ENCODE results near the gene SHISA5.
A peak's percentile ranks its signal among the peaks of the same experiment; 100 is the strongest.

SHISA5 gene

DNA sequence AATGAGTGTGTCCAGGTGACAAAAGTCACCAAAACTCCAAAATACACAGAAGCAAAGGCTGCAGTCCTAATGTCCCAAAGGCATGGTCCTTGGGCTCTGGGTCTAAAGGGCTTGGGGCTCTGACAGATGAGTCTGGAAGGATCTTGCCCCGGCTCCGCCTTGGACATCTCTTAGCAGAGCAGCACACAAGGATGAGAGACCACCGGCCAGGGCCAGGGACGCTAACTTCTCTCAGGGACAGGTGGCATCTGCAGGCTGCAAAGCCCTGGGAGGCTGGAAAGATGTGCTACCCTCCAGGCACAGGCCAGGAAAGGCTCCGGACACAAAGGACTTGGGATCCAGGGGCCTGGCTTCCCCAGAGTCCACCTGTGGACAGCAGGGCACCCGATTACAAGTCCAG lies 14.1 kb upstream of the SHISA5 start:
- Histone ChIP-seq H3K4me2 (ENCODE audit: low read length) (no peak overlapping the region), H3K9ac (ENCODE audit: low read depth, low read length) (no peak overlapping the region), H3K4me3 (ENCODE audit: low read length) (no peak overlapping the region), H3K9me3 (replicated peaks; ENCODE audit: low read length) (no peaks in the 10 kb centered on the region), H3K36me3 (ENCODE audit: insufficient read depth, low read length) (no peaks in the 10 kb centered on the region), H3K27me3 (ENCODE audit: control insufficient read depth, insufficient read depth, low read length) (no peaks in the 10 kb centered on the region), H3K4me1 (ENCODE audit: control insufficient read depth, insufficient read depth, low read length) (no peaks in the 10 kb centered on the region)

- Histone ChIP-seq H3K9me3 (replicated peaks; ENCODE audit: low read length) (no peaks in the 10 kb centered on the region), H3K36me3 (ENCODE audit: insufficient read depth, low read length) (no peaks in the 10 kb centered on the region), H3K4me1 (ENCODE audit: control insufficient read depth, insufficient read depth, low read length) (no peaks in the 10 kb centered on the region), H3K9ac (ENCODE audit: low read depth, low read length) (no peak overlapping the region), H3K27me3 (ENCODE audit: control insufficient read depth, insufficient read depth, low read length) (no peaks in the 10 kb centered on the region), H3K4me2 (ENCODE audit: low read length) (no peak overlapping the region), H3K4me3 (ENCODE audit: low read length) (no peak overlapping the region)
Measured at GRCh38 chr3:48516571-48516970, 12.6 kb upstream of the SHISA5 start.

GRCh38 chr3:48514431-48515227 lies 10.7 kb upstream of the SHISA5 start:
- Histone ChIP-seq H3K4me3 (ENCODE audit: low read length) (no peak overlapping the region), H3K36me3 (ENCODE audit: insufficient read depth, low read length) (no peaks in the 10 kb centered on the region), H3K4me1 (ENCODE audit: control insufficient read depth, insufficient read depth, low read length) (no peaks in the 10 kb centered on the region), H3K27me3 (ENCODE audit: control insufficient read depth, insufficient read depth, low read length) (no peaks in the 10 kb centered on the region), H3K9me3 (replicated peaks; ENCODE audit: low read length) (no peaks in the 10 kb centered on the region), H3K9ac (ENCODE audit: low read depth, low read length) (no peak overlapping the region), H3K4me2 (ENCODE audit: low read length) (no peak overlapping the region)

DNA sequence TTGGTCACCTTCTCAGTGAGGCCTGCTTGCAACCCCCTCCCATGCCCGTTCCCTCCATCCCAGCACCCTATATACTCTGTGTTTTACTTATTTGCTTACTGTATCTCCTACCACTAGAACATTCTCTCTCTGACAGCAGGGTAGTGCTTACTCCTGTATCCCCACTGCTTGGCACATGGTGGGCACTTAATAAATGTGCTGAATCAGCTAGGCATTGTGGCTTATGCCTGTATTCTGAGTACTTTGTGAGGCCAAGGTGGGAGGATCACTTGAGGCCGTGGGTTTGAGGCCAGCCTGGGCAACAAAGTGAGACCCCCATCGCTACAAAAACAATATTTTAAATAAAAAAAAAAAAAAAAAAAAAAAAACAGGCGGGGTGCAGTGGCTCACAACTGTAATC lies 7.6 kb upstream of the SHISA5 start:
- peaks cover 10% of the 10 kb centered on the region for H3K4me1 ChIP-seq (ENCODE audit: control insufficient read depth, insufficient read depth, low read length)
- H3K4me2 ChIP-seq (ENCODE audit: low read length) = no peak overlapping the region
- no peaks in the 10 kb centered on the region for H3K27me3 ChIP-seq (ENCODE audit: control insufficient read depth, insufficient read depth, low read length)
- no peak overlapping the region for H3K9ac ChIP-seq (ENCODE audit: low read depth, low read length)
- H3K9me3 ChIP-seq (replicated peaks; ENCODE audit: low read length) = no peaks in the 10 kb centered on the region
- H3K4me3 ChIP-seq (ENCODE audit: low read length) = no peak overlapping the region
- H3K36me3 ChIP-seq (ENCODE audit: insufficient read depth, low read length) = no peaks in the 10 kb centered on the region

- Histone ChIP-seq H3K4me3 (ENCODE audit: low read length) (no peak overlapping the region), H3K36me3 (ENCODE audit: insufficient read depth, low read length) (no peaks in the 10 kb centered on the region), H3K27me3 (ENCODE audit: control insufficient read depth, insufficient read depth, low read length) (no peaks in the 10 kb centered on the region), H3K9ac (ENCODE audit: low read depth, low read length) (no peak overlapping the region), H3K4me1 (ENCODE audit: control insufficient read depth, insufficient read depth, low read length) (peaks cover 30% of the 10 kb centered on the region), H3K4me2 (ENCODE audit: low read length) (peak overlapping the region; percentile 48), H3K9me3 (replicated peaks; ENCODE audit: low read length) (no peaks in the 10 kb centered on the region)
Measured at GRCh38 chr3:48507256-48508061, 3.5 kb upstream of the SHISA5 start.

GRCh38 chr3:48505968-48506504 lies 2.1 kb upstream of the SHISA5 start:
- Histone ChIP-seq H3K9me3 (replicated peaks; ENCODE audit: low read length) (no peaks in the 10 kb centered on the region), H3K4me1 (ENCODE audit: control insufficient read depth, insufficient read depth, low read length) (peaks cover 34% of the 10 kb centered on the region), H3K4me2 (ENCODE audit: low read length) (no peak overlapping the region), H3K4me3 (ENCODE audit: low read length) (no peak overlapping the region), H3K36me3 (ENCODE audit: insufficient read depth, low read length) (no peaks in the 10 kb centered on the region), H3K27me3 (ENCODE audit: control insufficient read depth, insufficient read depth, low read length) (no peaks in the 10 kb centered on the region), H3K9ac (ENCODE audit: low read depth, low read length) (no peak overlapping the region)

DNA sequence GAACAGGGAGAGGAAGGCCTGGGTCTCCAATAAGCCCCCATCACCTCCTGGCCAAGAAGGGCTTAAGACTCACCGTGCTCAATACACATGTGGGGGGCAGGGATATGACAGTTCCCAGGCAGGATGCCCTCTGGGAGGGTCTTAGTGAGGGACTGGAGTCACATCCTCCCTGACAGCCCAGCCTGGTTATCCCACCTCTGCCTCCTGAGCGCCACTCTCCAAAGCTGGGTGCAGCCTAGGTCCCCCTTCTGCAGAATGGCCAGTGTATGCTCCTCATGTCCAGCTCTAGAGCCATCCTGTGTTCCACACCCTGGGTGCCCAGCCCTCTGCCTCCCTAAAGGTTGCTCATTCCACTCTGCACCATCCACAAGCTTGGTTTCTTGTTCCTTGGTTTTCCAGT lies 1.2 kb upstream of the SHISA5 start:
- H3K9me3 ChIP-seq (replicated peaks; ENCODE audit: low read length) = no peaks in the 10 kb centered on the region
- peak overlapping the region; percentile 83 for H3K4me3 ChIP-seq (ENCODE audit: low read length)
- peaks cover 36% of the 10 kb centered on the region for H3K4me1 ChIP-seq (ENCODE audit: control insufficient read depth, insufficient read depth, low read length)
- H3K4me2 ChIP-seq (ENCODE audit: low read length) = peak overlapping the region; percentile 93
- H3K27me3 ChIP-seq (ENCODE audit: control insufficient read depth, insufficient read depth, low read length) = no peaks in the 10 kb centered on the region
- H3K9ac ChIP-seq (ENCODE audit: low read depth, low read length) = no peak overlapping the region
- H3K36me3 ChIP-seq (ENCODE audit: insufficient read depth, low read length) = no peaks in the 10 kb centered on the region

- H3K9me3 ChIP-seq (replicated peaks; ENCODE audit: low read length) = no peaks in the 10 kb centered on the region
- peak overlapping the region; percentile 83 for H3K9ac ChIP-seq (ENCODE audit: low read depth, low read length)
- no peaks in the 10 kb centered on the region for H3K36me3 ChIP-seq (ENCODE audit: insufficient read depth, low read length)
- peak overlapping the region; percentile 83 for H3K4me3 ChIP-seq (ENCODE audit: low read length)
- peaks cover 36% of the 10 kb centered on the region for H3K4me1 ChIP-seq (ENCODE audit: control insufficient read depth, insufficient read depth, low read length)
- H3K27me3 ChIP-seq (ENCODE audit: control insufficient read depth, insufficient read depth, low read length) = no peaks in the 10 kb centered on the region
- H3K4me2 ChIP-seq (ENCODE audit: low read length) = peak overlapping the region; percentile 93
Measured at GRCh38 chr3:48503401-48504050, 448 bp downstream of the SHISA5 start.

- Histone ChIP-seq H3K4me2 (ENCODE audit: low read length) (peak overlapping the region; percentile 93), H3K9me3 (replicated peaks; ENCODE audit: low read length) (no peaks in the 10 kb centered on the region), H3K4me3 (ENCODE audit: low read length) (peak overlapping the region; percentile 83), H3K27me3 (ENCODE audit: control insufficient read depth, insufficient read depth, low read length) (no peaks in the 10 kb centered on the region), H3K36me3 (ENCODE audit: insufficient read depth, low read length) (peaks cover 4% of the 10 kb centered on the region), H3K4me1 (ENCODE audit: control insufficient read depth, insufficient read depth, low read length) (peaks cover 33% of the 10 kb centered on the region), H3K9ac (ENCODE audit: low read depth, low read length) (no peak overlapping the region)
Measured at GRCh38 chr3:48502728-48503168, 1.2 kb downstream of the SHISA5 start.

GRCh38 chr3:48502121-48502520 lies 1.9 kb downstream of the SHISA5 start:
- Histone ChIP-seq H3K4me2 (ENCODE audit: low read length) (no peak overlapping the region), H3K36me3 (ENCODE audit: insufficient read depth, low read length) (peaks cover 4% of the 10 kb centered on the region), H3K9ac (ENCODE audit: low read depth, low read length) (no peak overlapping the region), H3K4me3 (ENCODE audit: low read length) (no peak overlapping the region), H3K4me1 (ENCODE audit: control insufficient read depth, insufficient read depth, low read length) (peaks cover 27% of the 10 kb centered on the region), H3K9me3 (replicated peaks; ENCODE audit: low read length) (no peaks in the 10 kb centered on the region), H3K27me3 (ENCODE audit: control insufficient read depth, insufficient read depth, low read length) (no peaks in the 10 kb centered on the region)

DNA sequence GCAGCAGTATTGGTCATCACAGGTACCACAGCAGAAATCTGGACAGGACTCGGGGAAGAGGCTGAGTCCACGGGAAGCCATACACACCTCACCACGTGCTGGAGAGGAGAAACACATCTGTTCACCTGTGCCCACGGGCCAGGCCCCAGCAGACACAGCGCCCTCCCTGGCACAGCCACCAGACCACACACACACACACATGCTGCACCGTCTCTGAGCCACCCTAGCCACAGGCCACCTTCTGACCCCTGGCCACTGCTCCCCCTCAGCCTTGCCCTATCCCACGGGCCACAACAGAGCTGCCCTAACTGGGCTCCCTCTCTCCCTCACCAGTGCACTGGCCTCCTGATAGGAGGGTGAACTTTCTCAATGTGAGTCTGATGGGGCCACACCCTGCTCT lies 2.8 kb downstream of the SHISA5 start:
- H3K9ac ChIP-seq (ENCODE audit: low read depth, low read length) = no peak overlapping the region
- H3K36me3 ChIP-seq (ENCODE audit: insufficient read depth, low read length) = peaks cover 4% of the 10 kb centered on the region
- H3K4me2 ChIP-seq (ENCODE audit: low read length) = no peak overlapping the region
- no peaks in the 10 kb centered on the region for H3K27me3 ChIP-seq (ENCODE audit: control insufficient read depth, insufficient read depth, low read length)
- no peak overlapping the region for H3K4me3 ChIP-seq (ENCODE audit: low read length)
- H3K4me1 ChIP-seq (ENCODE audit: control insufficient read depth, insufficient read depth, low read length) = peaks cover 26% of the 10 kb centered on the region
- H3K9me3 ChIP-seq (replicated peaks; ENCODE audit: low read length) = no peaks in the 10 kb centered on the region

Data from skeletal muscle satellite cell (primary cell).